ENCODE measurements around the gene LLGL1.

LLGL1 gene

GRCh38 chr17:18278867-18279266 lies 53.4 kb downstream of the LLGL1 start:
- Histone ChIP-seq H3K9me3 (ENCODE audit: insufficient read depth, low read length) (no peaks in the 10 kb centered on the region), H3K27me3 (ENCODE audit: low read length) (no peaks in the 10 kb centered on the region), H3K27ac (ENCODE audit: low read depth, low read length) (no peak overlapping the region), H4K20me1 (ENCODE audit: low read depth, low read length) (no peaks in the 10 kb centered on the region), H3K36me3 (ENCODE audit: low read length) (peaks cover 23% of the 10 kb centered on the region), H3K9me2 (replicated peaks; ENCODE audit: insufficient read depth, low read length) (no peaks in the 10 kb centered on the region), H3K9ac (ENCODE audit: low read length) (no peak overlapping the region), H3K4me3 (ENCODE audit: insufficient read depth, low read length, poor library complexity, severe bottlenecking) (no peak overlapping the region), H3K4me2 (ENCODE audit: low read depth, low read length, poor library complexity, severe bottlenecking) (no peak overlapping the region), H3K79me2 (ENCODE audit: insufficient read depth, low read length) (no peaks in the 10 kb centered on the region), H3F3A (ENCODE audit: insufficient read depth) (no peaks in the 10 kb centered on the region), H2AFZ (ENCODE audit: low read depth, low read length, severe bottlenecking) (no peak overlapping the region)
- TF ChIP-seq CTCF (IDR thresholded peaks at IDR 0.05; ENCODE audit: insufficient read depth, low read length, poor library complexity, severe bottlenecking) = no peak
- TF ChIP-seq EZH2phosphoT487 (conservative IDR thresholded peaks at IDR 0.05; ENCODE audit: low read length) = no peak

- no peaks in the 10 kb centered on the region for H3K9me3 ChIP-seq (ENCODE audit: insufficient read depth, low read length)
- no peaks in the 10 kb centered on the region for H3K9me2 ChIP-seq (replicated peaks; ENCODE audit: insufficient read depth, low read length)
- no peak overlapping the region for H3K27ac ChIP-seq (ENCODE audit: low read depth, low read length)
- no peak overlapping the region for H3K4me3 ChIP-seq (ENCODE audit: insufficient read depth, low read length, poor library complexity, severe bottlenecking)
- H3K79me2 ChIP-seq (ENCODE audit: insufficient read depth, low read length) = no peaks in the 10 kb centered on the region
- no peaks in the 10 kb centered on the region for H4K20me1 ChIP-seq (ENCODE audit: low read depth, low read length)
- H2AFZ ChIP-seq (ENCODE audit: low read depth, low read length, severe bottlenecking) = no peak overlapping the region
- no peak overlapping the region for H3K4me2 ChIP-seq (ENCODE audit: low read depth, low read length, poor library complexity, severe bottlenecking)
- H3K36me3 ChIP-seq (ENCODE audit: low read length) = peaks cover 29% of the 10 kb centered on the region
- no peaks in the 10 kb centered on the region for H3F3A ChIP-seq (ENCODE audit: insufficient read depth)
- TF ChIP-seq EZH2phosphoT487 (conservative IDR thresholded peaks at IDR 0.05; ENCODE audit: low read length) = no peak
- no peak for TF ChIP-seq CTCF (IDR thresholded peaks at IDR 0.05; ENCODE audit: insufficient read depth, low read length, poor library complexity, severe bottlenecking)
- H3K27me3 ChIP-seq (ENCODE audit: low read length) = no peaks in the 10 kb centered on the region
- H3K9ac ChIP-seq (ENCODE audit: low read length) = no peak overlapping the region
Observed at GRCh38 chr17:18280249-18280648, 54.8 kb downstream of the LLGL1 start.

GRCh38 chr17:18280766-18281371 lies 55.4 kb downstream of the LLGL1 start:
- Histone ChIP-seq H2AFZ (ENCODE audit: low read depth, low read length, severe bottlenecking) (no peak overlapping the region), H3K36me3 (ENCODE audit: low read length) (peaks cover 33% of the 10 kb centered on the region), H3K4me2 (ENCODE audit: low read depth, low read length, poor library complexity, severe bottlenecking) (no peak overlapping the region), H4K20me1 (ENCODE audit: low read depth, low read length) (no peaks in the 10 kb centered on the region), H3K4me3 (ENCODE audit: insufficient read depth, low read length, poor library complexity, severe bottlenecking) (no peak overlapping the region), H3K9ac (ENCODE audit: low read length) (no peak overlapping the region), H3K79me2 (ENCODE audit: insufficient read depth, low read length) (no peaks in the 10 kb centered on the region), H3K9me3 (ENCODE audit: insufficient read depth, low read length) (no peaks in the 10 kb centered on the region), H3K9me2 (replicated peaks; ENCODE audit: insufficient read depth, low read length) (no peaks in the 10 kb centered on the region), H3K27me3 (ENCODE audit: low read length) (no peaks in the 10 kb centered on the region), H3K27ac (ENCODE audit: low read depth, low read length) (no peak overlapping the region), H3F3A (ENCODE audit: insufficient read depth) (no peaks in the 10 kb centered on the region)
- TF ChIP-seq EZH2phosphoT487 (conservative IDR thresholded peaks at IDR 0.05; ENCODE audit: low read length) (no peak), CTCF (IDR thresholded peaks at IDR 0.05; ENCODE audit: insufficient read depth, low read length, poor library complexity, severe bottlenecking) (no peak)

All from SU-DHL-6 (cell line).